NCI-H446 (cell line): ENCODE results near the gene CLPTM1L.
"Not testable (repeated sequence)": the region's sequence is repeated elsewhere in the genome, so short reads cannot be mapped to it uniquely, and the experiment has no call there.

ENCODE experiments used
- DNase-seq, 2 experiments: peaks; one replicate each; lab custom pipeline; 2025; lab: John Stamatoyannopoulos, UW

Gene CLPTM1L

DNA sequence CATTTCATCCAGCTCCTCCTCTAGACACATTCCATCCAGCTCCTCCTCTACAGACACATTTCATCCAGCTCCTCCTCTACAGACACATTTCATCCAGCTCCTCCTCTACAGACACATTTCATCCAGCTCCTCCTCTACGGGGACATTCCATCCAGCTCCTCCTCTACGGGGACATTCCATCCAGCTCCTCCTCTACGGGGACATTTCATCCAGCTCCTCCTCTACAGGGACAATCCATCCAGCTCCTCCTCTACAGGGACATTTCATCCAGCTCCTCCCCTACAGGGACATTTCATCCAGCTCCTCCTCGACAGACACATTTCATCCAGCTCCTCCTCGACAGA lies 18.4 kb downstream of the CLPTM1L start:
- DNase-seq, result not testable (repeated sequence)

DNA sequence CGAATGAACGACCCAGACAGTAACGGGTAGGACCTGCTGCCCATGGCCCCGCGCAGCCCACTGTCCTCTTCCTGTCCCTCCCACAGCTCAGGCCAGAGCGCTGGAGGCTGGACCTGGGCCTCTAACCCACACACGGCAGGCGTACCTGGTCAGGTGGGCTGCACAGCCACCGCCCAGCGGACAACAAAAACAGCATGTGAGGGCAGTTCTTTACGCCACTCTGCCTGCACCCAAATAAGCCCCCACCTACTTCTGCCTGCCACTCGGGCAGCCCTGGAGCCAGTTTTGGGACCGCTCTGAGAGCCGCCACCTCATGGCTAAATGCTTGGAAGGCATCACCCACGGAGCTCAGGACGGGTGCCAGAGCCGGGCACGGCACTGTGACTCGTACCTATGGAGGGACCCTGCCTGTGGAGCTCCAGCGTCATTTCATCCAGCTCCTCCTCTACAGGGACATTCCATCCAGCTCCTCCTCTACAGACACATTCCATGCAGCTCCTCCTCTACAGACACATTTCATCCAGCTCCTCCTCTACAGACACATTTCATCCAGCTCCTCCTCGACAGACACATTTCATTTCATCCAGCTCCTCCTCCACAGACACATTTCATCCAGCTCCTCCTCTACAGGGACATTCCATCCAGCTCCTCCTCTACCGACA lies 18.9 kb downstream of the CLPTM1L start:
- DNase-seq, result no peak

DNA sequence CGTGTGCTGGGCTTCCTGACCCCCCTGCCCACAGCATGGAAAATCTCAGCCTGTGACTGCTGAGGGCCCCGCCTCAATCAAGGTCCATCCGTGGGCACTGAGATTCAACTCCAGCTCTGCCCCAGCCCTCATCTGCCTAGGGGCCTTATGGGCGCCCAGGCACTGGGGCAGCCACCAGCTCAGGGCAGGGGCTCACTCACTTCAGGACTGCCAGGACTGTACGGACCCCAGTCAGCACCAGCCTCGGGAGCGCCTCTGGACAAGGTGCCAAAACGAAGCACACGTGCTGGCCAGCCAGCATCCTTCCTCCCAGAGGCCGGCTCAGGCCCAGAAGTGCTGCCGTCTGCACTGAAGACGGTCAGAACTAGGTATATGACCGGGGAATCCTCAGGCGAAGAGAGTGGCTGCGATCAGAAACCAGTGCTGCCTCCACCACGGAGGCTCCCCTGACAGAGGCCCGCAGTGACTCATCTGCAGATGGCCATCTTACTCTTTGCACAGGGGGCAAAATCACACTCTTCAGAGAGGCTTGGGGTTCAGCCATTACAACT lies 19.6 kb downstream of the CLPTM1L start:
- no peak for DNase-seq

DNA sequence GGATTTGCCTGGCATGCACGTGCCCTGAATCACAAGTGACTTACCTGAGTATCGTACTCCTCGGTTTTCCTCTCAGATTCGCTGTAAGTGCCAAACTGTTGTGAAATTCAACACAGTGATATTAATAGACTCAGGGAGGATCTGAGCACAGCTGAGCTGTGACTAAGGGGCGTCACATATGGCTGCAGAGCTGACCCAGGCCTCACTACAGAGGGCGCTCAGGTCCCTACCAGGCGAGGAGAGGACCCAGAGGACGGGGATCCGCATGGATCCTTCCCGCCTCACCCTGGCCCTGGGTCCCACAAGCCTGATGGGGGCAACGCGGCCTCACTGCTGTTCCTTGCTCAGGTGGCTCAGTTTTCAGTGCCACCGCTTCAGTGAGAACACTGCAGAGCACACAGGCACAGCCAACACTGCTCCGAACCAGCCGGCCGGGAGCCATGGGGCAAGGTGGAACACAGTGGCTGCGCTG lies 20.1 kb downstream of the CLPTM1L start:
- no peak for DNase-seq

DNA sequence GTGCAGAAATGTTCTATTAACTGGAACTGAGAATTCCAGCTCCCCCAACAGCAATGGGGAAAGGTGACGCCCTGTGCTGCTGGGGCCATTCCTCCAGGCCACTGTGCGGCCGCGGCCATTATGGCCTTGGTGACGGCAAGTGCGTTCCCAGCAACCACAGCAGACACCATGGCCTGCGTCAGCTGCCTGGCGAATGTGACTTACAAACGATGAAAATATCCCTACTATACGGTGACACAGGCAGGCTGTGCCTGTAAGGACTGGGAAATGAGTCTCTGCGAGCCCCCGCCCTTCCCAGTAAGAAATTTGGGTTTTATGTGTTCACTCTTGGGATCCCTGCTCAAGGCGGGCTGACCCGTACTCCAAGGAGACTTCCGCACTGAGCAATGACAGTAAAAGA lies 20.6 kb downstream of the CLPTM1L start:
- DNase-seq, result no peak

DNA sequence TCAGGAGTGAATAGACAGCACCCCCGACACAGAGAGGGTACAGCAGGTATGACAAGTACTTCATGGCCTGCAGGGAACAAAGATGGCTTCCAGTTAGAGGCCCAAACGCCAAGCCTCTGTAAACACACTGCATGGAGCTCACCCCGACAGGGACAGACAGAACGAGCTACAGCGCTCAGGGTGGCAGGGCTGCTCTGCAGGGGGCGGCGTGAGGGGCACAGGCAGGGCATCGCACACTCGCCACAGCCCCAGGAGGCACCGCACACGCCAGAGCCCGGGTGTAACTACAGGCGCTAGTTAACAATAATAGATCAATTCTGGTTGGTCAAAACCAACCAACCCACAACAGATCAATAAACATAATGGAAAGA lies 21.1 kb downstream of the CLPTM1L start:
- DNase-seq, result no peak

DNA sequence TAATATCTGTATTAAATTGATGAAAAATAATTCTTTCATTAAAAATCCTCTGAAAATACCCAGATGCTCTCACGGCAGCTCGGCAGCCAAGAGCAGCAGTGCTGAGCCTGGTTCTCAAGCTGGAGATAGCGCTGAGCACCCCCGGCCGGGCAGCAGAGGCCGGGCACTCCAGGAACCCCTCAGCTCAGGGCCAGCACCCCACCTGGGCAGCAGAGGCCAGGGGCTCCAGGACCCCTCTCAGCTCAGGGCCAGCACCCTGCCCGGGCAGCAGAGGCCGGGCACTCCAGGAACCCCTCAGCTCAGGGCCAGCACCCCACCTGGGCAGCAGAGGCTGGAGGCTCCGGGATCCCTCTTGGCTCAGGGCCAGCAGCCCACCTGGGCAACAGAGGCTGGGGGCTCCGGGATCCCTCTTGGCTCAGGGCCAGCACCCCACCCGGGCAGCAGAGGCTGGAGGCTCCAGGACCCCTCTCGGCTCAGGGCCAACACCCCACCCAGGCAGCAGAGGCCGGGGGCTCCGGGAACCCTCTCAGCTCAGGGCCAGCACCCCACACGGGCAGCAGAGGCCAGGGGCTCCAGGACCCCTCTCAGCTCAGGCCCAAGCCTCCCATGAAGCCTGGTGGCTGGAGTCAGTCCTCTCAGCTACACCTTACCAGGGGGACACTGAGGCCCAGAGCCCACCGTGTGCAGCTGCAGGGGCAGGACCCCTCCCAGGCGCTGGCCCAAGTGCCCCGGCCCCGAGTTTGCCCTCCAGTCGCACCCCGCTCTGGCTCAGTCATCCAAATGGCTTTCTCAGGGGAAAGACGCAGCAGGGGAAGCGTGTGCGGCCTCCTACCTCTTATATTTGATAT lies 21.7 kb downstream of the CLPTM1L start:
- DNase-seq, result no peak

DNA sequence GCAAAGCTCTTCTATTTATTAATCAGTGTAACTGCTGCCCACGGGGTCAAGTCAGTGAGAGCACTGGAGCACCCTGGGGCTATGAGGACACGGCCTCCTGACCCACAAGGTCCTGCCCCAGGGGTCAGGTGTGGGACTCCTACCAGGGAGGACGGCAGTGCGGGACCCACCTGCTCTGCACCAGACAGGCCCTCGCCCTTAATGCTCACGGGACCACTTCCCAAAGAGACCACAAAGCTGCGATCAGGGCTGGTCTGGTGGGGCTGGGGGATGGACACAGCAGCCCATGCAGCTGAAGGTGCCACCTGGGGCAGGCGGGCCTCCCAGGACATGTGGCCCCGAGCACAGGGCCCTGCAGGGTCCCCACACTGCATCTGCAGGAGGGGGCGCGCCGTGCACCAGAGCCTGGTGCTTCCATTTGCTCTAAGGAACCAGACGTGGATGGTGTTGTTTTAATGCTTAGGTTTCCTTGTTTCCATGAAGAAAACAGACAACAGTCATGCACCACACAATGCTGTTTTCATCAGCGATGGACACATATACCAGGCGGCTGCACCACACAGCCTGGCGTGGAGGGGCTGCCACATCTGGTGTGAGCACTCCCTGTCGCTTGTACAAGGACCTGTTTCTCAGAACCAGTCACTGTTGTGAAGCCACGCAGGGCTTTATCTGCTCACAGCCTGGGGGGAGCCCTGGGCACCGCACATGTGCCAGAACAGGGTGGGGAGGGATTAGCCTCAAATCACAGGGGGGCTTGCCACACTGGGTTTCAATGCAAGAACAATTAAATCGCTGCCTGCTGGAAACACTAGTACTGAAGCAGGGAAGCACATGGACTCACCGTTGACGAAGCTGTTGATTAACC lies 22.6 kb downstream of the CLPTM1L start:
- no peak for DNase-seq

DNA sequence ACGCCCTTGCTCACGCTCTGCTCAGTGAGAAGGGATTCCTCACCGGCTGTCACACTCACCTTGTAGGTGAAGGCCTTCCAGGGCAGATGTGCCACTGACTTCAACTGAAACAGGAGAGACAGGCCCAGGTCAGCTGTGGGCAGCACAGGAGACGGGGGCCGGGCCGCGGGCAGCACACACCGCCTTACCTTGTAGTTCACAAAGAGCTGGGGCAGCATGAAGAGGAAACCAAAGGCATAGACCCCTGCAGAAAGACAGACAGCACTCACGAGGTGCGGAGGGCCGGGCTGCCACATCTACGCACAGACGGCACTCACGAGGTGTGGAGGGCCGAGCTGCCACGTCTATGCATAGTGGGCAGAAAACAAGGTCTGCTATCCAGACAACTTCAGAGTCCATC lies 23.3 kb downstream of the CLPTM1L start:
- no peak for DNase-seq

DNA sequence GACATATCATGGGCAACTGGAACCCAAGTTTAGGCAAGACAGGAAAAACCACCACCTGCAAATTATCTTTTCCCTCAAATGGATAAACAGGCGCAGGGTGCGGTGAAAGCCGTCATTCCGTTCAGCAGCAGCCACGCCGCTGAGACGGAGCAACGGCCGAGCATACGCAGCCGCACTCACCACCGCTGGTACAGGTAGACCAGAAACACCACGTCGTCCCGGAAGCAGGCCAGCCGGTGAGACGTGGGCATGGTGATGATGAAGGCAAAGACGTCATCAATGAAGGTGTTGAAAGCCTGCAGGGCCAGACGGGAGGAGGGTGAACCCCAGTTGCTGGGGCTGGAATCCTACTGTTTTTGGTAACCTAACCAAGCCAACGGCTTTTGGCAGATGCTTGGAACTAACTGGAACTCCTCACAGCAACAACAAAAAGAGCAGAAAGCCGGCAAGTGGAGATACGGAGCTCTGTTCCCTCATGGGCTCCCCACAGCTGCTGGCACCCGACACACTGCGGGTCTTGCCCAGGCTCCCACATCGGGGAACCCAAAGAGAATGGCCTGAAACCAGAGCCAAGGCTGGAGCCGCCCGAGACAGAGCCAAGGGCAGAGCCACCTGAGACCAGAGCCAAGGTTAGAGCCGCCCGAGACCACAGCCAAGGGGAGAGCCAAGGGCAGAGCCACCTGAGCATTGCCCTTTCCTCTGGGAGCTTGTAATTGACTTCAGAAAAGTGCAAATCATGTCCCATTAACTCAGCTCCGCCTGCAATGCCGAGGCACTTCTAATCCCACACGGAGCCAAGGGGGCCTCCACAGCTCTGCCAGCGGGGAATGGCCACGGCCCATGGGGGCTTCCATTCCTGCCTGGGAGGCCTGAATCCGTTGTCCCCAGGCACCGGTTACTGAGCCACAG lies 24.2 kb downstream of the CLPTM1L start:
- no peak for DNase-seq

DNA sequence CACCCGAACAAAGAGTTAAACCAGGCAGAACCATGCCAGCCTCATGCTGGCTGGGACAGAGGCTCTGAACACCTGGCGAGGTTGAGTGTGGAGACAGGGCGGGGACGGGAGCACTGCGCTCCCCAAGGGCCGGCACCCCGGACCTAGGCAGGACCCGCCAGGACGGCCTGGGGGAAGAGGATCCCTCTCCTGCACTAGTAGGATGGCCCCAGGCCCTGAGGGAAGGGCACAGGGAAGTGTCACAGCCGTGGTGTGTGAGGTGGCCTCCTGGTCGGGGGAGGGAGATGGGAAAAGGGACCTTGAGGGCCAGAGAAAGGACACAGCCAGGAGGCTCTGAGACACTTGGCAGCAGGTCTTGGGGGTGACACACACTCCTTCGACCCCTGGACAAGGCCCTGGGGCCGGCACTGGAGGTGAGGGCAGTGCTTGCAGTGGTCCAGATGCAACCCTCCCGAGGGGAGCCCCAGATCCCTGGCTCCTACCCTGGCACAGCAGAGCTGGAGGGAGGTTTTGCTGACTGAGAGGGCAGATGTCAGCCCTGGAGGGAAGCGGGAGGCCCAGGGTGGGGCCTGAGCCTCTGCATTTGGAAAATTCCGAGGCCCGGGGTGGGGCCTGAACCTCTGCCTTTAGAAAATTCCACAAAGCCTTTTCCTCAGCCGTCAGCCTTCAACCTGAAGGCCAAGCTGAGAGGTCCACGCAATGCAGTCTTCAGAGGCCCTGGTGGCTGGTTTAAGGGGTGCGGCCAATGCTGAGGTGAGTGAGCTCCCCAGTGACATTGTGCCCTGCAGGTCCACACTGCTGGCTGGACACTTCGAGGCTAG lies 25.3 kb downstream of the CLPTM1L start:
- no peak for DNase-seq

DNA sequence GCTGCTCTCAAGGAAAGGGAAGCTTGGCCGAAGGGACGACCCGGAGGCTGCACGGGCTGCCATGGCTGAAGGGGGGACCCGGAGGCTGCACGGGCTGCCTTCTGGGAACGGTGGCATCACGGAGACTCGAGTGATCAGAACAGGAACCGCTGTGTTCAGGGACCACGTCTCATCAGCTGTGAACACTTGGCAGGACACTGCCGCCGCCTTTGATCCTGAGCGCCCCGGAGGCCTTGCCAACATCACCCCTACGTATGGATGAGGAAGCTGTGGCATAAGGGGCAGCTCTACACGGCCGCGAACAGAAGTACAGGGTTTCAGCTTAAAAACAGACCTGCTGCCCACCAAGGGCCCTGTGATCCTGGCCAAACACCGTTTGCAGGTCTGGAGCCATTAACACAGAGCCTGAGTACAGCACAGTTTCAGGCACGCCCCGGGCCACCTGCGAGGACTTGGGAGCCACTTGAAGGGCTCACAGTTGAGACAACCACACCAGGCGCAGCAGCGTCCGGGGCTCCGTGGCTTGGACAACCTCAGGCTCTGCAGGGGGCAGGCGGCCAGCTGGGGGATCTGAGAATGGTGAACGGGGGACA lies 26.1 kb downstream of the CLPTM1L start:
- no peak for DNase-seq

DNA sequence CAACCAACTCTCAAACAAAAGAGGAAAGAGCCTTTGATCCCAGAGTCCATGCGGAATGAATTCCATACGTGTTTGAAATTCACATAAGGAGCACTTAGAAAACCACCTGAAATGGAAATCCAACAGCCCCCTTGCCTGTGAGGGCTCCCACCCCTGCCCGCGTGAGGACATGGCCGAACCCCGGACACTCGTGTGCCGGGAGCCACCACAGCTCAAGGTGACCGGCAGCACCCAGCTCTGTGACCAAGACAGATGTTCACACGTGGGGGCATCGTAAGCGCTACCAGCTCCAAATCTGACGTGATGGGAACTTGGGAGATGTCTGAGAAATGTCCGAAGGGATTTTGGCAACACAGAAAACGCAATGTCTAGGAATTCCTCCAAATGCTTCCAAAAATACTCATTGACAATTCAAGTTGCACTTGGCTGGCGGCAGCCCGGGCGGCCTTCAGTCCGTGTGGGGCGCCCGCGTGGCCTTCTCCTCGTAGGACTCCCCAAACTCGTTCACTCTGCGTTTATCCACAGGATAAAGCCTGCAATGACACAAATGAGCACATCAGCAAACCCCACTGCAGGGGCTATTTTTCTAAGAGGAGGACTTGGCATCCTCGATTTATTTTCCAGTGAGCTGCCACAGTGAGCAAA lies 26.9 kb downstream of the CLPTM1L start:
- no peak for DNase-seq

DNA sequence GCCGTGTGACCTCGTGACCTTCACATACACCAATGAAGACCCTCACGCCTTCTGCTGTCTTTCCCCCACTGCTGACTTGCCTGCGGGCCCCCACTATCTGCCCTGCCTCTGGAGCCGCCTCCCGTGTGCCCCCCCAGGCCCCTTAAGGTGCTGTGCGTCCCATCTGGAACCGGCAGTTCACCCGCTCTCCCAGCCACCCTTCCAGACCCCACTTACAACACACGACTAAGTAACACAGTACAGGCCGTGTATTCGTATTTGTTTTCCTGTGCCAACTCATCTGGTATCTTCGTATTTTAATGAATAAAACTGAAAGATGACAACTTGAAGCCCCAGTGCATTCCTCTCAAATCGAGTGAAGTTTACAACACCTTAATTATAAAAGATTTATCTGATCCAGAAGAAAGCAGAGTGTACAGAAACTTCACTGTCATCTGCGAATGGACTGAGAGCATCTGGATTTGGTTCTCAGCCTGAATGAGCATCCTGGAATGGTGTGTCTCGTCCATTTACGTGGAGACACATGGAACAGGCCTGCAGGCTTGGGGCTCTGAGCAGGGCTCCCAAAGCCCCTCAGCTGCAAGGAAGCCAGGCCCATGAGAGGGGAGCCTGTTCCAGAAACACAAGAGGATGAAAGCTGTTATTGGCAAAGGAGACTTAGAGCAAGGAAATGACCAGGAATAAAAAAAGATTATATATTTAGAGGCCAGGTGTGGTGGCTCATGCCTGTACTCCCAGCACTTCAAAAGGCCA lies 28.1 kb downstream of the CLPTM1L start:
- no peak for DNase-seq

DNA sequence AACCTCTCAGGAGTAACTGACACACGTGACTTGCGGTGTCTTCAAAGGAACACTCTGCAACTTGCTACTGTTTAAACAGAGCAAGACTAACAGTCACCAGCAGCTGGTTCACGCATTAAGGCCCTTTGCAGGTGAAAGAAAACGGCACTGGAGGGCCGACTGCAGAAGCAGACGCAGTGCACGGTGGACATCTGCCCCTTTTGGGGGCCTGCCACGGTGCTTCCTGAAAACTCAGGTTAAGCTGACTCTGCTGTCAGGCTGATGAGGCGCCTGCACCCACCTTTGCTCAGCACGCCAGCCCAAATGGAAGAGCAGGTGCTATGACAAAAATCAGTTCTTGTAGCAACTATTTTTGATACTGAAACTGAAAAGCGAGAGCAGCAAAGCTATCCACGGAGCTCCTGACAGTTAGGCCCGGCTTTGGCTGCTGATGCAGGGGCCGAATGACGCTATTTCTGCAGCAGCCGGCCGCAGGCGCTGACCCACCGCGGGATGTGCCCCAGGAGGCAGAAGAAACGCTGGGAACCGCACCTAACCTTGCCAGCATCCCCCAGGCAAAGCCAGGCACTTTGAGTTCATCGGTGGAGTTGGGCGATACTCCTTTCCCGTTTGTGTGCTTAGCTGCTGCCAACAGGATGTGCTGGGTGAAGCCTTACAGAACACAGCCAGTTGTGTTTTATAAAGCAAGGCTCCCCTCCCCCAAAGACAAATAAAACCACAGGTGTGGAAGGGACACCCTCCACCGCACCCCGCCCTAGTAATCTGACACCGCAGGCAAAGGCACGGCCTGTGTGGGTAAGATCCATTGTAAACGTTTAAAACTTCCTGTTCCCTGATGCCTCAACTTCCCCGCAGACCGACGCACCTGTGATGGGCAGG lies 29.0 kb downstream of the CLPTM1L start:
- DNase-seq, result no peak

DNA sequence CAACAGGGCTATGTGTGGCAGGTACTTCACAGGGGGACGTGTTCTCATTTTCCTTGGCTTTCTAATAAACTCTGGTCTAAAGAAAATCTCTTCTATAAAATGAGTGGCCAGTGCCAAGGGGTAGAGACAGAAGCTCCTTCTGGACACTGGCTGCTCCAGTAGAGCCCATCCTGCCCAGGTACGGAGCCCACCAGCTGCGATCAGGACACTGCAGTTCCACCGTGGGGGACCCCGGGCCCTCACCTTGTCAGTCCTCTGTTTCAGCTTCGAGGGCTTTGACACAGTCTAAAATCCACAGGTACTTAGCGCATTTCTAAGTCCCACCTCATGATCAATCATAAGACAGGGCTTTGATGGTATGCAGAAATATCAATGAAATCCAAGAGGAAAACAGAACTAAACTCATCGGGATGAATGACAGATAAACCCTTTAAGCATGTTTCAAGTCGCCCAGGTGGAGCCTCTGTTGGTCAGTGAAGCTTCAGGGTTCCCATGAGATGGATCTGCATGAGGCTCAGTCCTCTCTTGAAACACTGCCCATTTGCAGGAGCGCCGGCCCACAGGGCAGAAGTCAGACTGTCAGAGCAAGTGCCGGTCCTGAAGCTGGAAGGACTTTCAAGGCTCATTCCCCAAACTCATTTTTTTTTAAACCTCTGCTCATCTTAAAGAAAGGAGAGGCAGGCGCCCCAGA lies 29.7 kb downstream of the CLPTM1L start:
- DNase-seq, result no peak

DNA sequence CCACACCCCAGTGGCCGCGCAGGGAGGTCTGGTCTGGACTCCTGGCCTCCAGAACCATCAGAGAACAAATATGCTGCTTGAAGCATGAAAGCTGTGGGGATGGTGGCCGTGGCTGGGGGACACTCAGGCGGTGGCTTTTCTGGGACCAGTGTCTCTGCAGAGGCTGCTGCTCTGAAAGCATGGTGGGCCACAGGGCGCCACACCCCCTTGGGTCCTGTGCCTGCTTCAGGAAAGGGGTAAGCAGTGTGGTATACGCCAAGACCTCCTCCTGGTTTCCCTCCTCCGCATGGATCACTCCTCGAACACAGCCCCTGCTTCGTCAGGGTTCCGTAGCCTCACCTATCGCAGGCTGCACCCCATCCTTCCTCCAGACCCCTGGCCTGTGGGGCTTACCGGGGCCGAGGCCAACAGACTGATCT lies 30.3 kb downstream of the CLPTM1L start:
- DNase-seq, result no peak
